Endothelial cell of umbilical vein (primary cell): ENCODE measurements around the gene UBL7.

Source experiments
- EZH2 ChIP-seq: IDR thresholded peaks from 2 replicates; pipeline ENCODE4 v1.6.1; 2012; ENCODE audit warnings: borderline replicate concordance, low read depth, mild to moderate bottlenecking, moderate library complexity, low read length, inconsistent platforms; ENCODE audit not compliant: severe bottlenecking
- FOS ChIP-seq: IDR thresholded peaks from 2 replicates; pipeline ENCODE4 v1.6.1; 2011; ENCODE audit warnings: mild to moderate bottlenecking, low read length, moderate library complexity, borderline replicate concordance; ENCODE audit not compliant: insufficient read depth
- POLR2A ChIP-seq: IDR thresholded peaks from 2 replicates; pipeline ENCODE4 v1.6.1; 2012; ENCODE audit warnings: low read depth, mild to moderate bottlenecking, control low read depth, low read length
- TF ChIP-seq, protein P1 (sequence below), 2 donors: IDR thresholded peaks; 1 replicate in 1 of 2; 2 replicates in 1 of 2; pipeline ENCODE4 v1.5.1; 2011; ENCODE audit warnings: low read length in 2 of 2, mild to moderate bottlenecking in 2 of 2, moderate library complexity in 2 of 2, control low read depth in 1 of 2, inconsistent platforms in 1 of 2, low read depth in 1 of 2; ENCODE audit not compliant: insufficient read depth in 1 of 2; ENCODE audit errors: extremely low read depth in 1 of 2
- TF ChIP-seq, protein P2 (sequence below): IDR thresholded peaks from 2 replicates; pipeline ENCODE4 v1.6.1; 2011; ENCODE audit not compliant: insufficient read depth, insufficient read length

DNA sequence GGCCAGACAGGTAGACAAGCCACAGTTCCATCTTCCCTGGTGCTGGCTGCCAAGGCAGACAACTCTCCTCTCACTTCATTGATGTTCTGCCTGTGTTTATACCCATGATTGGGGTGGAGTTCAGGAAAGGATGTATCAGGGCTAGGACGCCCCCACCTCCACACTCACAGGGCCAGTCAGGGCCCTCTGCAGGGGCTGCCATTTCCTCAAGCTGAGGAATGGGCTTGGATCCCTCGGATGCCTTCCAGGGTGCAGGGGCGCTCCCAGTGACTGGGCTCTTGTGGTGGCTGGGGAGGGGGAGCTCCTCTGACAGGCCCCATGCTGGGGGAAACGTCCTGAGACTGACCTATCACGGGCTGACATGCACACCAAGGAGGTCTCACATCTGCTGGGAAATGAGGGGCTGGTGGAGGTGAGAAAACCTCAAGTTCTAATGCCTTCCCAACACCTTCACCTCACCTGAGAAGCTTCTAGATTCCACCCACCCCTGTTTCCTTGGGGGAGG lies 58.6 kb downstream of the UBL7 start:
- TF ChIP-seq, protein P1, sequence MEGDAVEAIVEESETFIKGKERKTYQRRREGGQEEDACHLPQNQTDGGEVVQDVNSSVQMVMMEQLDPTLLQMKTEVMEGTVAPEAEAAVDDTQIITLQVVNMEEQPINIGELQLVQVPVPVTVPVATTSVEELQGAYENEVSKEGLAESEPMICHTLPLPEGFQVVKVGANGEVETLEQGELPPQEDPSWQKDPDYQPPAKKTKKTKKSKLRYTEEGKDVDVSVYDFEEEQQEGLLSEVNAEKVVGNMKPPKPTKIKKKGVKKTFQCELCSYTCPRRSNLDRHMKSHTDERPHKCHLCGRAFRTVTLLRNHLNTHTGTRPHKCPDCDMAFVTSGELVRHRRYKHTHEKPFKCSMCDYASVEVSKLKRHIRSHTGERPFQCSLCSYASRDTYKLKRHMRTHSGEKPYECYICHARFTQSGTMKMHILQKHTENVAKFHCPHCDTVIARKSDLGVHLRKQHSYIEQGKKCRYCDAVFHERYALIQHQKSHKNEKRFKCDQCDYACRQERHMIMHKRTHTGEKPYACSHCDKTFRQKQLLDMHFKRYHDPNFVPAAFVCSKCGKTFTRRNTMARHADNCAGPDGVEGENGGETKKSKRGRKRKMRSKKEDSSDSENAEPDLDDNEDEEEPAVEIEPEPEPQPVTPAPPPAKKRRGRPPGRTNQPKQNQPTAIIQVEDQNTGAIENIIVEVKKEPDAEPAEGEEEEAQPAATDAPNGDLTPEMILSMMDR (IDR thresholded peaks at IDR 0.05; ENCODE audit: extremely low read depth in 1 of 2, insufficient read depth in 1 of 2, low read depth in 1 of 2, low read length in 2 of 2) = no peak
- TF ChIP-seq, protein P2, sequence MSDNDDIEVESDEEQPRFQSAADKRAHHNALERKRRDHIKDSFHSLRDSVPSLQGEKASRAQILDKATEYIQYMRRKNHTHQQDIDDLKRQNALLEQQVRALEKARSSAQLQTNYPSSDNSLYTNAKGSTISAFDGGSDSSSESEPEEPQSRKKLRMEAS = no peak
- TF ChIP-seq EZH2 = no peak
- no peak for TF ChIP-seq POLR2A
- TF ChIP-seq FOS = no peak
